ENCODE measurements around the gene SYT11. TPM values are rescaled to one million over a fixed set of nuclear protein-coding genes. Genes with fewer than 3 reads are reported as not detected.
A peak's percentile ranks its signal among the peaks of the same experiment; 100 is the strongest.

SYT11 gene
- total and polyA plus RNA-seq, 9 of the 15 experiments (the other 6 are each of a cell fraction or from before 2014, with no cell fraction given) = 0.05 to 0.18 (median 0.11) TPM

GRCh38 chr1:155858800-155859233 is 550 bp upstream of the SYT11 start (continued):
- no peak for TF ChIP-seq REST (IDR thresholded peaks at IDR 0.05; ENCODE audit: borderline replicate concordance)
- no peak for TF ChIP-seq REST (CRISPR knock-in tag; IDR thresholded peaks at IDR 0.05; ENCODE audit: low read depth)
- TF ChIP-seq FOXJ3 (CRISPR knock-in tag; IDR thresholded peaks at IDR 0.05) = no peak
- no peak for TF ChIP-seq E2F8 (IDR thresholded peaks at IDR 0.05; ENCODE audit: low read depth, partially characterized antibody)
- no peak for TF ChIP-seq FOXA3 (CRISPR knock-in tag; conservative IDR thresholded peaks at IDR 0.05 in 1 of 2, IDR thresholded peaks at IDR 0.05 in 1 of 2)
- 0 out of 2 replicates have a peak, but pooled peaks have one; percentile 15 for TF ChIP-seq ZKSCAN8 (CRISPR knock-in tag; IDR thresholded peaks at IDR 0.05)
- TF ChIP-seq HBP1 (CRISPR knock-in tag; IDR thresholded peaks at IDR 0.05) = no peak
- TF ChIP-seq PHF8 (IDR thresholded peaks at IDR 0.05; ENCODE audit: borderline replicate concordance, low read length) = peak; percentile 30; the same call in 1 of the 2 replicates
- TF ChIP-seq MCM5 (IDR thresholded peaks at IDR 0.05; ENCODE audit: low read depth) = no peak
- TF ChIP-seq TCF3 (CRISPR knock-in tag; IDR thresholded peaks at IDR 0.05) = no peak
- TF ChIP-seq NCOA2 (IDR thresholded peaks at IDR 0.05; ENCODE audit: partially characterized antibody in 2 of 2) = no peak
- no peak for TF ChIP-seq RUNX1 (IDR thresholded peaks at IDR 0.05; ENCODE audit: low read depth)
- no peak for TF ChIP-seq YY1 (IDR thresholded peaks at IDR 0.05; ENCODE audit: borderline replicate concordance in 1 of 3, control insufficient read depth in 1 of 3, extremely low read depth in 1 of 3, insufficient read depth in 3 of 3, insufficient read length in 1 of 3, insufficient replicate concordance in 2 of 3, low read depth in 1 of 3, low read length in 2 of 3)
- no peak for TF ChIP-seq TOE1 (IDR thresholded peaks at IDR 0.05; ENCODE audit: borderline replicate concordance)
- TF ChIP-seq TOE1 (CRISPR knock-in tag; IDR thresholded peaks at IDR 0.05; ENCODE audit: borderline replicate concordance, low read depth) = no peak
- TF ChIP-seq ERF (CRISPR knock-in tag; IDR thresholded peaks at IDR 0.05) = no peak
